Activated CD4-positive, CD25-positive, alpha-beta regulatory T cell treated with anti-CD3 and anti-CD28 coated beads, Interleukin-2, amount 50 U/mL, for 72 hours (primary cell): ENCODE data around the gene DMRT1.

Experiments used
- DNase-seq: peaks from one replicate; pipeline ENCODE4 v3.0.0; 2021

DMRT1 gene

DNA sequence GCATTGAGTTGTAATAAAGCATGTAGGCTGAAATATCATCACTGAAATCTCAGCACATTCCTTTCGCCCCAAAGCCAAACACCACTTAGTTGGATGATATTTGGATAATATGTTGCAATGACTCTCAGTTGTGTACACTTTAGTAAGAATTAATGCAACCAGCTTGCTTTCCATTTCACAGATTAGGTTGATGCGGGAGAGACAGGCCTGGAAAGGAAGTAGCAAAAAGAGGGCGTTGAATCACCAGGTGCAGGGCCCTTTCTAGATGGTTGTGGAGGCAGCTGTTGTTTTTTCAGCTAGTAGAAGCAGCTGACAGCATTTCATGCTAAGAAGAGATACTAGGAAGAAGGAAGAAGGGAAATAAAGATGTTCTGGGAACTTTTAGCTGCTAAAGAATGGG lies 165.8 kb downstream of the DMRT1 start:
- DNase-seq: no peak

DNA sequence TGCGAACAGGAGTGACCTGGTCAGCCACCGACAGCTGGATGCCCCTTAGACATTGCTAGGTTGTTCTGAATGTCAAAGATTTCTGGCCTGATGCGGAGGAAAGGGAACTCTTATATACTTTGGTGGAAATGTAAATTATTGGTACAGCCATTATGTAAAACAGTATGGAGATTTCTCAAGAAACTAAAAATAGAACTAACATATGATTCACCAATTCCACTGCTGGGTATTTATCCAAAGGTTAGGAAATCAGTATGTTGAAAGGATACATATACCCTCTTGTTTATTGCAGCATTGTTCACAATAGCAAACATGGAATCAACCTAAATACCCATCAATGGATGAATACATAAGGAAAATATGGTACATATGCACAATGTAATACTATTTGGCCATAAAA lies 166.7 kb downstream of the DMRT1 start:
- DNase-seq: no peak

DNA sequence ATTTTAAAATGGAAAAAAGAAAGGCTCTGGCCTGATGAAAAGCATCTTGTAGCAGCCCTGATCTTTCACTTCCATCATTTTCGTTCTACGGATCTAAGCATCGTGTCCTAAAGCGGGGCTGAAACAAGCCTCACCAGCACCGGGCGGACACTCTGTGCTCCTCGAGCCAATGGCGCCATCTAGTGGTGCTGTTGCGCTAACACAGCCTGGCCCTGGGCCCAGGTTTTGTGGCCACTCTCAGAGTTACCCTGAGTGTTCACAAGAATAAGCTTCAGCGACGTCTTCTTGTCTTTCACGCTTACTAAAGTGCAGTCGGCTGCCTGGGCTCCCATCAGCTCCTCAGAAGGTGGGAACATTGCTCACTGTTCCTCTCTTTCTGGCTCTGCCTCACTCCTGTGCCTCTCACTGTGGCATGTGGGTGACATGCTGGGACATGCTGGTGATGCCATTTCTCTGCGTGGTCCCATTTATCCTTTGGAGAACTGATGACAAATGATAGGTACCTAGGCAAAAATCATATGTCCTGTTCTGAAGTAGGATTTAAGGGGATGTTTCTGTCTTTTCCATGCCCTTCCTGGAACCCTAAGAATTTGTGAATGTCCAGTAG lies 167.7 kb downstream of the DMRT1 start:
- peak; percentile 78 for DNase-seq

DNA sequence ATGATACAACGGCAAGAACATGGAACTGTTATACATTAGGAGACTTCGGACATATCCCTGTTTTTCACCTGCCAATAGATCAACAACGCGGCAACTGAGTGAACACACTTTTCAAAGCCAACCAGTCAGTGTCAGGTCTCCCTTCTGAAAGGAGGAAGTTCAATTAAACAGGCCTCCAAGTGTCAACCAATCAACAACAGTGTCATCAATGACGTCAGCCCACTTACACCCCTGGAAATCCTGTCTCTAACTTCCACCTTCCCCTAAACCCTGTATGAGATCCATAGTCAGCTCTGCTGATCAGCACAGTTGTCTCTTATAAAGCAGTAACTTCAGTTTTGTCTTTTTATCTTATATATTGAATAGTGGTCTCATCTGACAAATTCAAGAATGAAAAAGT lies 171.5 kb downstream of the DMRT1 start:
- no peak for DNase-seq

DNA sequence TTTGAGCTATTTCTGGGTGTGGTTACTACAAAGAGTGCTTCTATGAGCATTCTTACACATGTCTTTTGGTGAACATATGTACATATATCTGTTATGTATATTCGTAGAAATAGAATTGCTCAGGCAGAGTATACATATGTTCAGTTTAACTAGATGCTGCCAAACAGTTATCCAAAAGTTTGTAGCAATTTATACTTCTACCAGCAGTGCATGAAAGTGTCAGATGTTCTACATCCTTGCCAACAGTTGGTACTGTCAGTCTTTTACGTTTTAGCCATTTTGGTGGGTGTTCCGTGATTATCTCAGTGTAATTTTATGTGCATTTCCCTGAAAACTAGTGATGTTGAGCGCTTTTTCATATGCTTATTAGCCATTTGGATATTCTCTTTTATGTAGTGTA lies 172.7 kb downstream of the DMRT1 start:
- DNase-seq: no peak

DNA sequence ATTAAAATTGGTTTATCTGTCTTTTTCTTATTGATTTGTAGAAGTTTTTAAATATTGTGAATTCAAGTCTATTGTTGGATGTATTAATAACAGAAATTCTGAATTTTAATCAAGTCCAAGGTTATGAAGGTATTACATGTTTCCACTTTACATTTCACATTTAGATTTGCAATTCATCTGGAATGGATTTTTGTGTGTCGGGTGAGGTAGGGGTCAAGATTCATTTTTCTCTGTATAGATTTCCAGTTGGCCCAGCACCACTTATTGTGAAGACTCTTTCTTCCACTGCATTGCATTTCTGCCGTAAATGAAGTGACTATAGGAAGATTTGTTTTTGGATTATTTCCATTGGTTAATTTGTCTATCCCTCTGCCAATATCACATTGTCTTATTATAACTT lies 173.1 kb downstream of the DMRT1 start:
- DNase-seq: no peak

DNA sequence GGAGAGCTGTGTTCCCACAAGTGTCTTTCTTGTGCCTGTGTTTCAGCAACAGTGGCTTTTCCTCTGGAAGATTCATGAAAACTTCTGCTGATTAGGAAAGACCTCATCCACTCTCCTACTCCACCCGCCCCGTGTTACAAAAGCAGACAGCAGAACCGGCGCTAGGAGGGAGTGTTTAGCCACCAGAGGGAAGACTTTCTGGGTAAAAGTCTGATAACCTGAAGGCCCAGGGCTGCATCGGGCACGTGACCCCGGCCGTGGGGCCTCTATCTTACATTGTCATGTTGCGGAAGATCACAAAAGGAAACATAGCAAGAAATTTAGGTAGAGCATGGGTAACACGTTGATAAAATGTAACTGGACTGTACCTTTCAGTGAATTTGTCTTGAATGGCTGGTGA lies 176.6 kb downstream of the DMRT1 start:
- no peak for DNase-seq
